ENCODE results near the gene ACTR1B.
A peak's percentile ranks its signal among the peaks of the same experiment; 100 is the strongest.
"Not testable (repeated sequence)": the region's sequence is repeated elsewhere in the genome, so short reads cannot be mapped to it uniquely, and the experiment has no call there.

Gene ACTR1B

GRCh38 chr2:97657986-97658690 is 5.7 kb downstream of the ACTR1B start:
- DNase-seq: no peak

- DNase-seq: no peak
These were observed 6.8 kb downstream of the ACTR1B start for GRCh38 chr2:97656905-97657587.

GRCh38 chr2:97656129-97656755 is 7.6 kb downstream of the ACTR1B start:
- DNase-seq: no peak

- no peak for DNase-seq
These were observed 9.1 kb downstream of the ACTR1B start for GRCh38 chr2:97654791-97655190.

GRCh38 chr2:97654309-97654708 is 9.5 kb downstream of the ACTR1B start:
- DNase-seq: no peak

GRCh38 chr2:97653874-97654273 is 10.0 kb downstream of the ACTR1B start:
- no peak for DNase-seq

GRCh38 chr2:97653473-97653872 is 10.4 kb downstream of the ACTR1B start:
- DNase-seq: no peak

- DNase-seq: no peak
These were observed 12.7 kb downstream of the ACTR1B start for GRCh38 chr2:97651114-97651513.

GRCh38 chr2:97646977-97647376 is 16.9 kb downstream of the ACTR1B start:
- no peak for DNase-seq

- DNase-seq: peak; percentile 99
These were observed 17.9 kb downstream of the ACTR1B start, which contains the start of gene COX5B for GRCh38 chr2:97645695-97646629. Gene COX5B, plus strand, starts transcription at chr2:97646062. Its CDS starts 25 bp downstream, at chr2:97646087.

- DNase-seq: peak; percentile 67
These were observed 18.6 kb downstream of the ACTR1B start for GRCh38 chr2:97645112-97645694.

- DNase-seq: no peak
These were observed 19.7 kb downstream of the ACTR1B start for GRCh38 chr2:97644023-97644717.

- not testable (repeated sequence) for DNase-seq
These were observed 37.8 kb downstream of the ACTR1B start for GRCh38 chr2:97626049-97626430.

- DNase-seq: not testable (repeated sequence)
These were observed 38.3 kb downstream of the ACTR1B start for GRCh38 chr2:97625354-97626048.

- not testable (repeated sequence) for DNase-seq
These were observed 40.9 kb downstream of the ACTR1B start for GRCh38 chr2:97622976-97623375.

GRCh38 chr2:97620492-97620891 is 43.4 kb downstream of the ACTR1B start:
- DNase-seq: not testable (repeated sequence)

- DNase-seq: peak; percentile 64
These were observed 44.7 kb downstream of the ACTR1B start for GRCh38 chr2:97618939-97619827.

- no peak for DNase-seq
These were observed 45.9 kb downstream of the ACTR1B start for GRCh38 chr2:97617911-97618310.

GRCh38 chr2:97615746-97616145 is 48.1 kb downstream of the ACTR1B start:
- not testable (repeated sequence) for DNase-seq

GRCh38 chr2:97611895-97612294 is 51.9 kb downstream of the ACTR1B start:
- not testable (repeated sequence) for DNase-seq

All from islet precursor cell (in vitro differentiated cells).